HepG2 (cell line): Measurements from ENCODE around the gene FAM131A. TPM values are rescaled to one million over a fixed set of nuclear protein-coding genes. Genes with fewer than 3 reads are reported as not detected.

Experiments used
- FOXA3 ChIP-seq: IDR thresholded peaks from 2 replicates; pipeline ENCODE4 v1.6.1; 2016; ENCODE audit warnings: missing genetic modification reagents, missing compliant biosample characterization
- MAZ ChIP-seq, 2 experiments: sonication (generic) in 1 of 2; formaldehyde crosslinking in 1 of 2; IDR thresholded peaks; 2 replicates each; pipeline versions ENCODE4 v1.5.0 to v1.6.1; 2012 to 2020; ENCODE audit warnings: low read depth in 2 of 2, mild to moderate bottlenecking in 2 of 2, borderline replicate concordance in 1 of 2, improper control_type of control experiment in 1 of 2, low read length in 1 of 2, missing genetic modification reagents in 1 of 2, moderate library complexity in 1 of 2
- THAP11 ChIP-seq: IDR thresholded peaks from 2 replicates; pipeline ENCODE4 v1.6.1; 2016; ENCODE audit warnings: missing biosample characterization, missing genetic modification reagents
- ZFP36L1 ChIP-seq: sonication (generic); formaldehyde crosslinking; IDR thresholded peaks from 2 replicates; pipeline ENCODE4 v1.8.0; 2022; ENCODE audit warnings: mild to moderate bottlenecking, missing genetic modification reagents, moderate library complexity
- ZIK1 ChIP-seq: sonication (generic); formaldehyde crosslinking; IDR thresholded peaks from 2 replicates; pipeline ENCODE4 v1.5.0; 2020; ENCODE audit warnings: mild to moderate bottlenecking, low read depth, missing genetic modification reagents, borderline replicate concordance
- ZNF446 ChIP-seq: sonication (generic); formaldehyde crosslinking; IDR thresholded peaks from 2 replicates; pipeline ENCODE4 v1.5.0; 2020; ENCODE audit warnings: mild to moderate bottlenecking, missing genetic modification reagents
- ZNF746 ChIP-seq: sonication (generic); formaldehyde crosslinking; IDR thresholded peaks from 2 replicates; pipeline ENCODE4 v1.8.0; 2022; ENCODE audit warnings: mild to moderate bottlenecking, missing genetic modification reagents
- polyA plus RNA-seq, 8 experiments: library from polyadenylated mRNA; depleted of rRNA in 3 of 8; stranded (reverse) in 7 of 8; unstranded in 1 of 8; fragments of >200 nt; fragmentation: Illumina TruSeq in 4 of 8; extraction: Trizol in 4 of 8; gene quantifications; 2 replicates each; pipeline versions ENCODE4 v1.2.1 to v1.2.3, GENCODE V29; 2011 to 2016; ENCODE audit warnings: low read depth in 4 of 8, missing spikeins in 1 of 8, mixed read lengths in 1 of 8; ENCODE audit not compliant: insufficient read depth in 1 of 8
- total RNA-seq, 5 experiments: library from RNA; depleted of rRNA; stranded (reverse); fragments of >200 nt; fragmentation: Illumina TruSeq; extraction: Trizol; gene quantifications; 2 replicates each; pipeline ENCODE4 v1.2.3, GENCODE V29; 2016; ENCODE audit warnings: low read depth in 1 of 5
- TF ChIP-seq, protein P1 (sequence below): fragments of 450-650 bp; IDR thresholded peaks from 2 replicates; pipeline ENCODE4 v1.6.1; 2017; ENCODE audit warnings: mild to moderate bottlenecking
- TF ChIP-seq, protein P2 (sequence below): sonication (generic); formaldehyde crosslinking; IDR thresholded peaks from 2 replicates; pipeline ENCODE4 v1.8.0; 2022; ENCODE audit warnings: low read depth, missing genetic modification reagents
- TF ChIP-seq, protein P3 (sequence below), 2 experiments: sonication (generic) in 1 of 2; formaldehyde crosslinking in 1 of 2; IDR thresholded peaks; 2 replicates each; pipeline versions ENCODE4 v1.4.0 to v1.6.1; 2016 to 2020; ENCODE audit warnings: borderline replicate concordance in 1 of 2, low read depth in 1 of 2, mild to moderate bottlenecking in 1 of 2, missing genetic modification reagents in 1 of 2
- TF ChIP-seq, protein P4 (sequence below): sonication (generic); formaldehyde crosslinking; IDR thresholded peaks from 2 replicates; pipeline ENCODE4 v1.4.0; 2020; ENCODE audit warnings: missing genetic modification reagents, low read depth, mild to moderate bottlenecking, borderline replicate concordance
- TF ChIP-seq, protein P5 (sequence below): sonication (generic); formaldehyde crosslinking; IDR thresholded peaks from 2 replicates; pipeline ENCODE4 v1.5.0; 2020; ENCODE audit warnings: mild to moderate bottlenecking, missing genetic modification reagents

The FAM131A gene
- total and polyA plus RNA-seq, 2 of the 13 experiments (the other 11 are each of a cell fraction or from before 2014, with no cell fraction given) = 9.2 to 9.3 TPM

DNA sequence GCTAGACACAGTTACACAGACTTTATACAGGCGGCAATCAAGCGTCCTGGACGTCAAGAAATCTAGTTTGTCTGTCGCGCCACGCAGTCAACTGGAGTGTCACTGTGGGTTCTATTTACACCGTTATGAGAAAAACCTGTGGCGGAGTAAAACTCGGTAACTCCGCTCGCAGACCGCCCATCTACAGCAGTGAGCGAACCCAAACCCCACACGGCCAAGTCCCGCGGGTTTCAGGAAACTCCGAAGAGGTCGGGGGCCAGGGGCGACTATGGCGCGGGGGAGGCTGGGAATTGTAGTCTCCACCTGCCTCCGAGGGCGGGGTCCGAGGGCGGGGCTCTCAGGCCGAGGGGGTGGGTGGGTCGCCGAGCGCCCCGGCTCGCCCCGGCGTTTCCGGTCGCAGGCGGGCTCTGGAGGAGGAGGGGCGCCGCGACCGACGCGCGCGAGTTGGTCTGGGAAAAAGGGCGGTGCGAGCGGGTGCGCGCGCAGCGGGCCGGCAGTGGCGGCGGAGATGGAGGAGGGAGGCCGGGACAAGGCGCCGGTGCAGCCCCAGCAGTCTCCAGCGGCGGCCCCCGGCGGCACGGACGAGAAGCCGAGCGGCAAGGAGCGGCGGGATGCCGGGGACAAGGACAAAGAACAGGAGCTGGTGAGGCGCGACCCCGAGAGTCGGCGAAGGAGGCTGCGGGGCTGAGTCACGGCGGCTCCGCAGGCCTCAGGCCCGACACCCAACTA lies 38.5 kb upstream of the FAM131A start, which contains the start of gene PSMD2 (continued):
- TF ChIP-seq, protein P1, sequence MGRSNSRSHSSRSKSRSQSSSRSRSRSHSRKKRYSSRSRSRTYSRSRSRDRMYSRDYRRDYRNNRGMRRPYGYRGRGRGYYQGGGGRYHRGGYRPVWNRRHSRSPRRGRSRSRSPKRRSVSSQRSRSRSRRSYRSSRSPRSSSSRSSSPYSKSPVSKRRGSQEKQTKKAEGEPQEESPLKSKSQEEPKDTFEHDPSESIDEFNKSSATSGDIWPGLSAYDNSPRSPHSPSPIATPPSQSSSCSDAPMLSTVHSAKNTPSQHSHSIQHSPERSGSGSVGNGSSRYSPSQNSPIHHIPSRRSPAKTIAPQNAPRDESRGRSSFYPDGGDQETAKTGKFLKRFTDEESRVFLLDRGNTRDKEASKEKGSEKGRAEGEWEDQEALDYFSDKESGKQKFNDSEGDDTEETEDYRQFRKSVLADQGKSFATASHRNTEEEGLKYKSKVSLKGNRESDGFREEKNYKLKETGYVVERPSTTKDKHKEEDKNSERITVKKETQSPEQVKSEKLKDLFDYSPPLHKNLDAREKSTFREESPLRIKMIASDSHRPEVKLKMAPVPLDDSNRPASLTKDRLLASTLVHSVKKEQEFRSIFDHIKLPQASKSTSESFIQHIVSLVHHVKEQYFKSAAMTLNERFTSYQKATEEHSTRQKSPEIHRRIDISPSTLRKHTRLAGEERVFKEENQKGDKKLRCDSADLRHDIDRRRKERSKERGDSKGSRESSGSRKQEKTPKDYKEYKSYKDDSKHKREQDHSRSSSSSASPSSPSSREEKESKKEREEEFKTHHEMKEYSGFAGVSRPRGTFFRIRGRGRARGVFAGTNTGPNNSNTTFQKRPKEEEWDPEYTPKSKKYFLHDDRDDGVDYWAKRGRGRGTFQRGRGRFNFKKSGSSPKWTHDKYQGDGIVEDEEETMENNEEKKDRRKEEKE = no peak
- TF ChIP-seq, protein P2, sequence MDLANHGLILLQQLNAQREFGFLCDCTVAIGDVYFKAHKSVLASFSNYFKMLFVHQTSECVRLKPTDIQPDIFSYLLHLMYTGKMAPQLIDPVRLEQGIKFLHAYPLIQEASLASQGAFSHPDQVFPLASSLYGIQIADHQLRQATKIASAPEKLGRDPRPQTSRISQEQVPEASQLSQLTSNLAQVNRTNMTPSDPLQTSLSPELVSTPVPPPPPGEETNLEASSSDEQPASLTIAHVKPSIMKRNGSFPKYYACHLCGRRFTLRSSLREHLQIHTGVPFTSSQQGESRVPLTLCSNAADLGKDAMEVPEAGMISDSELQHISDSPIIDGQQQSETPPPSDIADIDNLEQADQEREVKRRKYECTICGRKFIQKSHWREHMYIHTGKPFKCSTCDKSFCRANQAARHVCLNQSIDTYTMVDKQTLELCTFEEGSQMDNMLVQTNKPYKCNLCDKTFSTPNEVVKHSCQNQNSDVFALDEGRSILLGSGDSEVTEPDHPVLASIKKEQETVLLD = peak; percentile 92
- no peak for TF ChIP-seq ZIK1
- TF ChIP-seq, protein P3, sequence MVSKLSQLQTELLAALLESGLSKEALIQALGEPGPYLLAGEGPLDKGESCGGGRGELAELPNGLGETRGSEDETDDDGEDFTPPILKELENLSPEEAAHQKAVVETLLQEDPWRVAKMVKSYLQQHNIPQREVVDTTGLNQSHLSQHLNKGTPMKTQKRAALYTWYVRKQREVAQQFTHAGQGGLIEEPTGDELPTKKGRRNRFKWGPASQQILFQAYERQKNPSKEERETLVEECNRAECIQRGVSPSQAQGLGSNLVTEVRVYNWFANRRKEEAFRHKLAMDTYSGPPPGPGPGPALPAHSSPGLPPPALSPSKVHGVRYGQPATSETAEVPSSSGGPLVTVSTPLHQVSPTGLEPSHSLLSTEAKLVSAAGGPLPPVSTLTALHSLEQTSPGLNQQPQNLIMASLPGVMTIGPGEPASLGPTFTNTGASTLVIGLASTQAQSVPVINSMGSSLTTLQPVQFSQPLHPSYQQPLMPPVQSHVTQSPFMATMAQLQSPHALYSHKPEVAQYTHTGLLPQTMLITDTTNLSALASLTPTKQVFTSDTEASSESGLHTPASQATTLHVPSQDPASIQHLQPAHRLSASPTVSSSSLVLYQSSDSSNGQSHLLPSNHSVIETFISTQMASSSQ (IDR thresholded peaks at IDR 0.05; ENCODE audit: low read depth) = no peak
- TF ChIP-seq, protein P3 (CRISPR knock-in tag; IDR thresholded peaks at IDR 0.05; ENCODE audit: borderline replicate concordance) = no peak; the same call in 1 of the 2 replicates
- 0 out of 2 replicates have a peak, but pooled peaks have one; percentile 29 for TF ChIP-seq ZNF746
- no peak for TF ChIP-seq FOXA3 (CRISPR knock-in tag)
- TF ChIP-seq, protein P4, sequence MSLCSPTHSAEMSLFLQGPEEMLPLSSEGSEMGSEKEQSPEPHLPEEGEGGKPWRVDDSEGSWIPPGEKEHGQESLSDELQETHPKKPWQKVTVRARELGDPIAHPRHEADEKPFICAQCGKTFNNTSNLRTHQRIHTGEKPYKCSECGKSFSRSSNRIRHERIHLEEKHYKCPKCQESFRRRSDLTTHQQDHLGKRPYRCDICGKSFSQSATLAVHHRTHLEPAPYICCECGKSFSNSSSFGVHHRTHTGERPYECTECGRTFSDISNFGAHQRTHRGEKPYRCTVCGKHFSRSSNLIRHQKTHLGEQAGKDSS = no peak
- TF ChIP-seq ZNF446 (CRISPR knock-in tag) = peak; percentile 42; the same call in 1 of the 2 replicates
- TF ChIP-seq, protein P5, sequence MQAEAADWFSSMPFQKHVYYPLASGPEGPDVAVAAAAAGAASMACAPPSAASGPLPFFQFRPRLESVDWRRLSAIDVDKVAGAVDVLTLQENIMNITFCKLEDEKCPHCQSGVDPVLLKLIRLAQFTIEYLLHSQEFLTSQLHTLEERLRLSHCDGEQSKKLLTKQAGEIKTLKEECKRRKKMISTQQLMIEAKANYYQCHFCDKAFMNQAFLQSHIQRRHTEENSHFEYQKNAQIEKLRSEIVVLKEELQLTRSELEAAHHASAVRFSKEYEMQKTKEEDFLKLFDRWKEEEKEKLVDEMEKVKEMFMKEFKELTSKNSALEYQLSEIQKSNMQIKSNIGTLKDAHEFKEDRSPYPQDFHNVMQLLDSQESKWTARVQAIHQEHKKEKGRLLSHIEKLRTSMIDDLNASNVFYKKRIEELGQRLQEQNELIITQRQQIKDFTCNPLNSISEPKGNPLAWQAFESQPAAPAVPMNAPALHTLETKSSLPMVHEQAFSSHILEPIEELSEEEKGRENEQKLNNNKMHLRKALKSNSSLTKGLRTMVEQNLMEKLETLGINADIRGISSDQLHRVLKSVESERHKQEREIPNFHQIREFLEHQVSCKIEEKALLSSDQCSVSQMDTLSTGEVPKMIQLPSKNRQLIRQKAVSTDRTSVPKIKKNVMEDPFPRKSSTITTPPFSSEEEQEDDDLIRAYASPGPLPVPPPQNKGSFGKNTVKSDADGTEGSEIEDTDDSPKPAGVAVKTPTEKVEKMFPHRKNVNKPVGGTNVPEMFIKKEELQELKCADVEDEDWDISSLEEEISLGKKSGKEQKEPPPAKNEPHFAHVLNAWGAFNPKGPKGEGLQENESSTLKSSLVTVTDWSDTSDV (CRISPR knock-in tag) = peak; percentile 21; the same call in 1 of the 2 replicates
- TF ChIP-seq MAZ (IDR thresholded peaks at IDR 0.05; ENCODE audit: borderline replicate concordance, low read depth, low read length) = peak; percentile 93
- TF ChIP-seq MAZ (CRISPR knock-in tag; IDR thresholded peaks at IDR 0.05; ENCODE audit: low read depth) = peak; percentile 68
- peak; percentile 98 for TF ChIP-seq THAP11 (CRISPR knock-in tag)
- TF ChIP-seq ZFP36L1 = no peak; the same call in 1 of the 2 replicates
